ENCODE data around the gene NQO2. TPM values are rescaled to one million over a fixed set of nuclear protein-coding genes. Genes with fewer than 3 reads are reported as not detected.
A peak's percentile ranks its signal among the peaks of the same experiment; 100 is the strongest.

NQO2 gene
- total RNA-seq, 3 donors from 2014 or later (not counting 1 experiment from before 2014, with no cell fraction given): 13.1 to 21.7 (median 16.2) TPM

- H3K9me3 Mint-ChIP-seq: no peaks in the 10 kb centered on the region
- no peak for ATAC-seq
- Histone ChIP-seq H3K27ac (ENCODE audit: low read length) (no peak overlapping the region), H3K9me3 (ENCODE audit: control insufficient read depth, insufficient read depth, low read length) (no peaks in the 10 kb centered on the region), H3K36me3 (ENCODE audit: control insufficient read depth, insufficient read depth, low read length) (no peaks in the 10 kb centered on the region), H3K4me3 (ENCODE audit: low read length) (no peak overlapping the region), H3K27me3 (ENCODE audit: control insufficient read depth, insufficient read depth, low read length) (no peaks in the 10 kb centered on the region), H3K4me1 (ENCODE audit: control insufficient read depth, insufficient read depth, low read length) (peaks cover 16% of the 10 kb centered on the region)
- intact Hi-C loops (cut with micrococcal nuclease): no loop called here
- peaks cover 0 to 9% of the 10 kb centered on the region in 2 donors for H3K27me3 Mint-ChIP-seq (ENCODE audit: low read depth in 2 of 2)
- WGBS (ENCODE audit: insufficient coverage): 91% methylated on average over 12 of the region's 12 CpGs
- H3K36me3 Mint-ChIP-seq: no peaks in the 10 kb centered on the region
- TF ChIP-seq, protein P1, sequence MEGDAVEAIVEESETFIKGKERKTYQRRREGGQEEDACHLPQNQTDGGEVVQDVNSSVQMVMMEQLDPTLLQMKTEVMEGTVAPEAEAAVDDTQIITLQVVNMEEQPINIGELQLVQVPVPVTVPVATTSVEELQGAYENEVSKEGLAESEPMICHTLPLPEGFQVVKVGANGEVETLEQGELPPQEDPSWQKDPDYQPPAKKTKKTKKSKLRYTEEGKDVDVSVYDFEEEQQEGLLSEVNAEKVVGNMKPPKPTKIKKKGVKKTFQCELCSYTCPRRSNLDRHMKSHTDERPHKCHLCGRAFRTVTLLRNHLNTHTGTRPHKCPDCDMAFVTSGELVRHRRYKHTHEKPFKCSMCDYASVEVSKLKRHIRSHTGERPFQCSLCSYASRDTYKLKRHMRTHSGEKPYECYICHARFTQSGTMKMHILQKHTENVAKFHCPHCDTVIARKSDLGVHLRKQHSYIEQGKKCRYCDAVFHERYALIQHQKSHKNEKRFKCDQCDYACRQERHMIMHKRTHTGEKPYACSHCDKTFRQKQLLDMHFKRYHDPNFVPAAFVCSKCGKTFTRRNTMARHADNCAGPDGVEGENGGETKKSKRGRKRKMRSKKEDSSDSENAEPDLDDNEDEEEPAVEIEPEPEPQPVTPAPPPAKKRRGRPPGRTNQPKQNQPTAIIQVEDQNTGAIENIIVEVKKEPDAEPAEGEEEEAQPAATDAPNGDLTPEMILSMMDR (IDR thresholded peaks at IDR 0.05): no peak
- DNase-seq: no peak
- H3K4me1 Mint-ChIP-seq: peaks cover 16 to 23% of the 10 kb centered on the region in 2 donors
- H3K27ac Mint-ChIP-seq: no peak overlapping the region
- no peak overlapping the region for H3K4me3 Mint-ChIP-seq
Measured at GRCh38 chr6:2984738-2985406, 14.8 kb upstream of the NQO2 start.

- Mint-ChIP-seq H3K27me3 (ENCODE audit: low read depth in 2 of 2) (peaks cover 0 to 9% of the 10 kb centered on the region in 2 donors), H3K4me3 (peak overlapping the region; percentile 89), H3K4me1 (peaks cover 26 to 34% of the 10 kb centered on the region in 2 donors), H3K27ac (peak overlapping the region in 1 of 2 donors; percentile 99), H3K9me3 (no peaks in the 10 kb centered on the region), H3K36me3 (no peaks in the 10 kb centered on the region)
- DNase-seq (no peak), ATAC-seq (no peak)
- intact Hi-C loops (cut with micrococcal nuclease): no loop called here
- Histone ChIP-seq H3K9me3 (ENCODE audit: control insufficient read depth, insufficient read depth, low read length) (no peaks in the 10 kb centered on the region), H3K4me1 (ENCODE audit: control insufficient read depth, insufficient read depth, low read length) (peaks cover 25% of the 10 kb centered on the region), H3K27me3 (ENCODE audit: control insufficient read depth, insufficient read depth, low read length) (no peaks in the 10 kb centered on the region), H3K4me3 (ENCODE audit: low read length) (no peak overlapping the region), H3K36me3 (ENCODE audit: control insufficient read depth, insufficient read depth, low read length) (no peaks in the 10 kb centered on the region), H3K27ac (ENCODE audit: low read length) (no peak overlapping the region)
- TF ChIP-seq, protein P1 (IDR thresholded peaks at IDR 0.05): no peak
- WGBS (ENCODE audit: insufficient coverage): 89% methylated on average over 3 of the region's 4 CpGs
Measured at GRCh38 chr6:2986722-2987221, 12.9 kb upstream of the NQO2 start.

DNA sequence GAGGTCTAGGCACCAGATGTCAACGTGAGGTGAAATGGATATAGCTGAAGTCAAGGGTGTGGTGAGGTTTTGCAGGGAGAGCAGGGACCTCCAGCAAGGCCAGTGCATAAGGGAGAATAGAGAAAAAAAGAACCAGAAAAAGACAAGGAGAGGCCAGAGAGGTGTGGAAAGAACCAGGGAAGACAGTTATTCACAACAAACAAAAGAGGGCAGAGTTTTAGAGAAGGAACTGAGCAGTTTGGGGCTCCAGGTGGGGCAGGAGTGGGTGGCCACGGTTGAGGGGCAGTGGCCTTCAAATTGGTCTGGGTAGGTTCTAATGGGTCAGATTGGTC is 11.6 kb upstream of the NQO2 start:
- intact Hi-C loops (cut with micrococcal nuclease): loop anchor here (2.0 kb wide), 1 partner anchor 15 kb away; no protein-coding TSS in a partner anchor
- Mint-ChIP-seq H3K4me1 (peaks cover 26 to 34% of the 10 kb centered on the region in 2 donors), H3K27me3 (ENCODE audit: low read depth in 2 of 2) (peaks cover 0 to 2% of the 10 kb centered on the region in 2 donors), H3K27ac (peak overlapping the region; percentile 95 to 99), H3K9me3 (no peaks in the 10 kb centered on the region), H3K36me3 (no peaks in the 10 kb centered on the region), H3K4me3 (peak overlapping the region; percentile 89)
- 27% methylated on average over 2 of the region's 2 CpGs for WGBS (ENCODE audit: insufficient coverage)
- ATAC-seq (no peak), DNase-seq (no peak)
- Histone ChIP-seq H3K4me1 (ENCODE audit: control insufficient read depth, insufficient read depth, low read length) (peaks cover 25% of the 10 kb centered on the region), H3K27ac (ENCODE audit: low read length) (peak overlapping the region; percentile 96), H3K27me3 (ENCODE audit: control insufficient read depth, insufficient read depth, low read length) (no peaks in the 10 kb centered on the region), H3K9me3 (ENCODE audit: control insufficient read depth, insufficient read depth, low read length) (no peaks in the 10 kb centered on the region), H3K36me3 (ENCODE audit: control insufficient read depth, insufficient read depth, low read length) (no peaks in the 10 kb centered on the region), H3K4me3 (ENCODE audit: low read length) (peak overlapping the region; percentile 79)
- TF ChIP-seq, protein P1 (IDR thresholded peaks at IDR 0.05): no peak
